ENCODE data around the gene ATP1A3.

The ATP1A3 gene

GRCh38 chr19:41919948-41920712 is 73.9 kb downstream of the ATP1A3 start:
- Histone ChIP-seq H3K27ac (ENCODE audit: low read depth, low read length) (no peak overlapping the region), H3K27me3 (ENCODE audit: insufficient read depth, low read length) (peaks cover 56% of the 10 kb centered on the region), H3K4me3 (ENCODE audit: low read depth, low read length) (no peak overlapping the region), H3K79me2 (ENCODE audit: control insufficient read depth, insufficient read depth, low read length, unreplicated experiment) (no peaks in the 10 kb centered on the region), H2AFZ (ENCODE audit: low read length, unreplicated experiment) (no peak overlapping the region), H3K36me3 (ENCODE audit: insufficient read depth, low read length) (no peaks in the 10 kb centered on the region), H3K4me1 (ENCODE audit: control insufficient read depth, insufficient read depth, low read length, unreplicated experiment) (no peaks in the 10 kb centered on the region)

GRCh38 chr19:41918653-41919244 is 75.3 kb downstream of the ATP1A3 start:
- Histone ChIP-seq H3K27me3 (ENCODE audit: insufficient read depth, low read length) (peaks cover 61% of the 10 kb centered on the region), H2AFZ (ENCODE audit: low read length, unreplicated experiment) (no peak overlapping the region)

GRCh38 chr19:41918095-41918494 is 75.9 kb downstream of the ATP1A3 start:
- H3K27me3 ChIP-seq (ENCODE audit: insufficient read depth, low read length) = peaks cover 64% of the 10 kb centered on the region

More at GRCh38 chr19:41918653-41919244, 75.3 kb downstream of the ATP1A3 start:
- Histone ChIP-seq H3K4me1 (ENCODE audit: control insufficient read depth, insufficient read depth, low read length, unreplicated experiment) (no peaks in the 10 kb centered on the region), H3K79me2 (ENCODE audit: control insufficient read depth, insufficient read depth, low read length, unreplicated experiment) (no peaks in the 10 kb centered on the region), H3K36me3 (ENCODE audit: insufficient read depth, low read length) (no peaks in the 10 kb centered on the region), H3K4me3 (ENCODE audit: low read depth, low read length) (no peak overlapping the region), H3K27ac (ENCODE audit: low read depth, low read length) (no peak overlapping the region)

GRCh38 chr19:41917676-41918075 is 76.4 kb downstream of the ATP1A3 start:
- Histone ChIP-seq H3K27me3 (ENCODE audit: insufficient read depth, low read length) (peaks cover 60% of the 10 kb centered on the region), H3K79me2 (ENCODE audit: control insufficient read depth, insufficient read depth, low read length, unreplicated experiment) (no peaks in the 10 kb centered on the region), H3K4me3 (ENCODE audit: low read depth, low read length) (no peak overlapping the region), H3K4me1 (ENCODE audit: control insufficient read depth, insufficient read depth, low read length, unreplicated experiment) (no peaks in the 10 kb centered on the region), H3K36me3 (ENCODE audit: insufficient read depth, low read length) (no peaks in the 10 kb centered on the region), H3K27ac (ENCODE audit: low read depth, low read length) (no peak overlapping the region), H2AFZ (ENCODE audit: low read length, unreplicated experiment) (no peak overlapping the region)

More at GRCh38 chr19:41918095-41918494, 75.9 kb downstream of the ATP1A3 start:
- Histone ChIP-seq H3K27ac (ENCODE audit: low read depth, low read length) (no peak overlapping the region), H2AFZ (ENCODE audit: low read length, unreplicated experiment) (no peak overlapping the region), H3K36me3 (ENCODE audit: insufficient read depth, low read length) (no peaks in the 10 kb centered on the region), H3K79me2 (ENCODE audit: control insufficient read depth, insufficient read depth, low read length, unreplicated experiment) (no peaks in the 10 kb centered on the region), H3K4me1 (ENCODE audit: control insufficient read depth, insufficient read depth, low read length, unreplicated experiment) (no peaks in the 10 kb centered on the region), H3K4me3 (ENCODE audit: low read depth, low read length) (no peak overlapping the region)

Measured in ACC112 (cell line).